GM18861 (cell line): ENCODE data around the gene SIGLEC15.

Experiments
- ATAC-seq: cut with Tn5 transposase; IDR thresholded peaks from one replicate; pipeline ENCODE4 v1.9.1; 2021; ENCODE audit not compliant: unreplicated experiment

Gene SIGLEC15

GRCh38 chr18:45874491-45875184 is 49.2 kb downstream of the SIGLEC15 start:
- ATAC-seq = peak; percentile 94

- no peak for ATAC-seq
Measured at GRCh38 chr18:45876161-45876560, 50.7 kb downstream of the SIGLEC15 start.

- ATAC-seq = no peak
Measured at GRCh38 chr18:45877403-45877802, 51.9 kb downstream of the SIGLEC15 start.

- peak; percentile 81 for ATAC-seq
Measured at GRCh38 chr18:45879681-45880655, 54.5 kb downstream of the SIGLEC15 start.

- ATAC-seq = no peak
Measured at GRCh38 chr18:45880876-45881558, 55.5 kb downstream of the SIGLEC15 start.

GRCh38 chr18:45887585-45887984 is 62.1 kb downstream of the SIGLEC15 start:
- no peak for ATAC-seq

- ATAC-seq = no peak
Measured at GRCh38 chr18:45889419-45890064, 64.1 kb downstream of the SIGLEC15 start.

GRCh38 chr18:45890606-45891005 is 65.1 kb downstream of the SIGLEC15 start:
- no peak for ATAC-seq

- no peak for ATAC-seq
Measured at GRCh38 chr18:45891806-45892205, 66.3 kb downstream of the SIGLEC15 start.
